K562 (cell line): ENCODE measurements around the gene HSPA4L. TPM values are rescaled to one million over a fixed set of nuclear protein-coding genes. Genes with fewer than 3 reads are reported as not detected.

Experiments
- ATAC-seq: fragments of 200-7000 bp; cut with Tn5 transposase; 3 replicates; pipeline ENCODE4 v1.9.1; 2020; ENCODE audit warnings: moderate library complexity
- BruUV-seq: library from RNA; stranded (reverse); fragments of 400-500 nt; replicated peaks from 2 replicates; lab custom pipeline; 2021; lab: Mats Ljungman, UMichigan
- CTCF ChIA-PET: fragments of 300-600 bp; formaldehyde crosslinking; extraction: SDS; loops from one replicate; lab custom pipeline; 2021; ENCODE audit warnings: low intra/inter-chr PET ratio; lab: Yijun Ruan, JAX
- POLR2A ChIA-PET: fragments of 300-600, 350-650 bp; sonication (Branson Sonifier 250); formaldehyde crosslinking; extraction: SDS; loops from one replicate; lab custom pipeline; 2021; ENCODE audit warnings: antibody characterized with exemption, inconsistent platforms; lab: Yijun Ruan, JAX
- DNase-seq, 4 experiments: peaks; one replicate each; pipeline versions ENCODE4 v3.0.0 to v3.0.0-alpha.2; 2011 to 2018; ENCODE audit warnings: low spot score in 3 of 4, mixed read lengths in 3 of 4; ENCODE audit errors: extremely low read depth in 1 of 4
- FAIRE-seq: peaks from 2 replicates; lab custom pipeline; 2011; peaks lifted over from hg19 to GRCh38; lab: Jason Lieb, UNC
- H2AFZ ChIP-seq: 2 replicates; pipeline ENCODE4 v1.6.0; 2011; ENCODE audit warnings: low read depth, low read length, control low read depth, inconsistent platforms
- H3K27ac ChIP-seq: fragments of 200-600 bp; 3 replicates; pipeline ENCODE4 v1.8.0; 2011; ENCODE audit warnings: low read depth, mild to moderate bottlenecking, control low read depth, inconsistent platforms, low read length, moderate library complexity, mixed read lengths; ENCODE audit errors: extremely low read depth
- H3K27me3 ChIP-seq, 2 experiments: fragments of 300-600 bp in 1 of 2; 2 replicates in 1 of 2; 3 replicates in 1 of 2; pipeline versions ENCODE4 v1.6.0 to v1.8.0; 2011; ENCODE audit warnings: inconsistent platforms in 2 of 2, low read length in 2 of 2, mild to moderate bottlenecking in 1 of 2, mixed read lengths in 1 of 2, moderate library complexity in 1 of 2; ENCODE audit not compliant: control insufficient read depth in 2 of 2, insufficient read depth in 2 of 2
- H3K36me3 ChIP-seq: fragments of 300-600 bp; 3 replicates; pipeline ENCODE4 v1.8.0; 2011; ENCODE audit warnings: mild to moderate bottlenecking, low read length, inconsistent platforms; ENCODE audit not compliant: control insufficient read depth, insufficient read depth
- H3K4me1 ChIP-seq, 2 experiments: fragments of 200-600 bp in 1 of 2; replicated peaks in 1 of 2; 2 replicates in 1 of 2; 3 replicates in 1 of 2; pipeline versions ENCODE4 v1.5.1 to v1.8.0; 2011; ENCODE audit warnings: inconsistent platforms in 2 of 2, low read length in 2 of 2, mild to moderate bottlenecking in 1 of 2, mixed read lengths in 1 of 2, moderate library complexity in 1 of 2; ENCODE audit not compliant: control insufficient read depth in 2 of 2, insufficient read depth in 2 of 2
- H3K4me2 ChIP-seq: 2 replicates; pipeline ENCODE4 v1.6.1; 2011; ENCODE audit warnings: low read length, control low read depth, inconsistent platforms, mixed read lengths; ENCODE audit not compliant: insufficient read depth
- H3K4me3 ChIP-seq: fragments of 200-600 bp; sonication (generic), shearing (Covaris generic); 2 replicates; pipeline ENCODE4 v1.5.1; 2016; ENCODE audit warnings: control low read depth, inconsistent platforms
- H3K79me2 ChIP-seq: fragments of 200-600 bp; 3 replicates; pipeline ENCODE4 v1.8.0; 2011; ENCODE audit warnings: low read length, inconsistent platforms; ENCODE audit not compliant: control insufficient read depth, insufficient read depth
- H3K9ac ChIP-seq, 2 experiments: 2 replicates each; pipeline versions ENCODE4 v1.6.0 to v1.6.1; 2011; ENCODE audit warnings: low read depth in 2 of 2, low read length in 2 of 2, control low read depth in 1 of 2, inconsistent platforms in 1 of 2, mild to moderate bottlenecking in 1 of 2, mixed read lengths in 1 of 2; ENCODE audit not compliant: insufficient read depth in 1 of 2
- H3K9me1 ChIP-seq: one replicate; pipeline ENCODE4 v1.6.0; 2011; ENCODE audit warnings: inconsistent platforms, mild to moderate bottlenecking, low read length, moderate library complexity; ENCODE audit not compliant: control insufficient read depth, insufficient read depth
- H3K9me3 ChIP-seq: replicated peaks from 2 replicates; pipeline ENCODE4 v1.5.1; 2011; ENCODE audit warnings: low read depth, low read length, inconsistent platforms; ENCODE audit not compliant: control insufficient read depth, insufficient read depth
- H4K20me1 ChIP-seq: replicated peaks from 2 replicates; pipeline ENCODE4 v1.6.1; 2011; ENCODE audit warnings: low read length, inconsistent platforms, mixed read lengths; ENCODE audit not compliant: control insufficient read depth, insufficient read depth
- BCL6 ChIP-seq: fragments of 250-450 bp; sonication (Bioruptor Pico); IDR thresholded peaks from 2 replicates; pipeline ENCODE4 v1.4.0; 2020
- BCOR ChIP-seq: fragments of 450-650 bp; IDR thresholded peaks from 2 replicates; pipeline ENCODE4 v1.6.1; 2016
- FOXP1 ChIP-seq: sonication (generic); formaldehyde crosslinking; IDR thresholded peaks from 2 replicates; pipeline ENCODE4 v1.8.0; 2022; ENCODE audit warnings: mild to moderate bottlenecking, missing genetic modification reagents
- KAT7 ChIP-seq: sonication (generic); formaldehyde crosslinking; IDR thresholded peaks from 2 replicates; pipeline ENCODE4 v1.8.0; 2022; ENCODE audit warnings: missing genetic modification reagents, mild to moderate bottlenecking, borderline replicate concordance
- MAFF ChIP-seq: IDR thresholded peaks from 2 replicates; pipeline ENCODE4 v1.6.1; 2012; ENCODE audit warnings: low read length, improper control_type of control experiment
- RAD21 ChIP-seq, 2 experiments: fragments of 250-450 bp in 1 of 2; fragments of 450-650 bp in 1 of 2; sonication (Bioruptor Pico) in 1 of 2; formaldehyde crosslinking in 1 of 2; IDR thresholded peaks in 1 of 2; conservative IDR thresholded peaks in 1 of 2; 2 replicates each; pipeline versions ENCODE4 v1.4.0 to v1.8.0; 2020 to 2022; ENCODE audit warnings: mild to moderate bottlenecking in 2 of 2, moderate library complexity in 1 of 2
- ZBTB8A ChIP-seq: fragments of 450-650 bp; IDR thresholded peaks from 2 replicates; pipeline ENCODE4 v1.6.1; 2018; ENCODE audit warnings: mild to moderate bottlenecking, moderate library complexity; ENCODE audit not compliant: partially characterized antibody
- ZNF12 ChIP-seq: sonication (generic); formaldehyde crosslinking; IDR thresholded peaks from 2 replicates; pipeline ENCODE4 v1.4.0; 2020; ENCODE audit warnings: mild to moderate bottlenecking, missing genetic modification reagents
- ZNF431 ChIP-seq: sonication (generic); formaldehyde crosslinking; IDR thresholded peaks from 2 replicates; pipeline ENCODE4 v1.8.0; 2022; ENCODE audit warnings: mild to moderate bottlenecking, missing genetic modification reagents
- WGBS: fragments of 100-300 bp; shearing (Covaris generic); methylation state at CpG from one replicate; pipeline ENCODE4 v1.1.6; 2016; ENCODE audit warnings: low coverage, mixed read lengths; ENCODE audit not compliant: insufficient coverage; ENCODE audit errors: missing lambda C conversion rate; 5-methylcytosine and 5-hydroxymethylcytosine counted together
- in situ Hi-C: fragments of 300-500 bp; cut with MboI; formaldehyde crosslinking; loops from 4 replicates; pipeline ENCODE4 v1.15.0; 2018; ENCODE audit warnings: inconsistent platforms, mixed read lengths
- intact Hi-C: fragments of 100-400 bp; cut with micrococcal nuclease; formaldehyde crosslinking; loops from 2 replicates; pipeline ENCODE4 v1.14.2; 2022
- polyA plus RNA-seq, 8 experiments: library from polyadenylated mRNA; depleted of rRNA in 4 of 8; stranded (reverse) in 5 of 8; unstranded in 3 of 8; fragments of >200 nt; fragmentation: Nextera tagmentation in 2 of 8; fragmentation: Illumina TruSeq in 1 of 8; extraction: Ambion mirVana in 2 of 8; extraction: Trizol in 1 of 8; gene quantifications; 2 replicates each; pipeline versions ENCODE4 v1.2.1 to v1.2.3, GENCODE V29; 2011 to 2014; ENCODE audit warnings: inconsistent platforms in 1 of 8, missing spikeins in 1 of 8
- total RNA-seq, 7 experiments: library from RNA; depleted of rRNA in 6 of 7; stranded (reverse); fragments of >200 nt in 6 of 7; fragmentation: Illumina TruSeq in 2 of 7; extraction: Trizol in 2 of 7; gene quantifications; 2 replicates each; pipeline versions ENCODE4 v1.2.1 to v1.2.3, GENCODE V29; 2011 to 2021; ENCODE audit warnings: low replicate concordance in 1 of 7
- TF ChIP-seq, protein P1 (sequence below): fragments of 250-450 bp; sonication (Bioruptor Pico); IDR thresholded peaks from 2 replicates; pipeline ENCODE4 v1.8.0; 2022; ENCODE audit warnings: moderate library complexity, mild to moderate bottlenecking, inconsistent platforms
- TF ChIP-seq, protein P2 (sequence below), 3 experiments: IDR thresholded peaks in 2 of 3; conservative IDR thresholded peaks in 1 of 3; 2 replicates each; pipeline ENCODE4 v1.5.1; 2011 to 2012; ENCODE audit warnings: low read length in 3 of 3, mild to moderate bottlenecking in 3 of 3, control low read depth in 2 of 3, improper control_type of control experiment in 1 of 3, inconsistent platforms in 1 of 3, low read depth in 1 of 3, mixed read lengths in 1 of 3, moderate library complexity in 1 of 3; ENCODE audit not compliant: insufficient read depth in 2 of 3
- TF ChIP-seq, protein P3 (sequence below): IDR thresholded peaks from 2 replicates; pipeline ENCODE4 v1.6.1; 2011; ENCODE audit warnings: borderline replicate concordance, low read depth, mild to moderate bottlenecking, moderate library complexity, low read length; ENCODE audit not compliant: insufficient read depth, poor library complexity, severe bottlenecking

The HSPA4L gene
- total and polyA plus RNA-seq, 9 of the 15 experiments (the other 6 are each of a cell fraction or from before 2014, with no cell fraction given), result 12.3 to 37.0 (median 21.7) TPM

DNA sequence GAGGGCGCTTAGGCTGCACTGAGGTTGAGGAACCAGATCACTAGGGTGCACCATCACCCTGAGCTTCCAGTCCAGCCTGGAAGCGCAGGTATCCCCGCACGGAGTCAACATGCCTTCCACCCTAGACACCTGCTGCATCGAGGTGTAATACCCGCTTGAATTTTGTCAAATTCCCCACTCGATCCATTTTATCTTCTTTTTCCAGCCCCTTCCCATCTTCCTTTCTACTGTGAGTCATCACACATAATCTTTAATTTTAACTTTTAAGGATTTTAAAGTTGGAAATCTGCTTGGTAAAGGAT, 99.4 kb downstream of the HSPA4L start:
- peaks cover 73% of the 10 kb centered on the region for H3K79me2 ChIP-seq
- intact Hi-C loops, result loop anchor here (1.0 to 10.0 kb wide), 4 partner anchors 49 to 183 kb away; partner anchors contain the start of genes ABHD18, HSPA4L, LARP1B and MFSD8
- in situ Hi-C loops, result no loop called here
- peaks cover 49% of the 10 kb centered on the region for H3K36me3 ChIP-seq
- DNase-seq, result no peak
- H3K4me1 ChIP-seq, result peaks cover 8 to 11% of the 10 kb centered on the region in 2 experiments; a peak in 3 of 5 replicates
- TF ChIP-seq FOXP1, result 0 out of 2 replicates have a peak, but pooled peaks have one; percentile 6
- no peak for TF ChIP-seq BCOR
- peak; percentile 52; the same call in 1 of the 2 replicates for TF ChIP-seq ZNF431 (CRISPR knock-in tag)
- TF ChIP-seq, protein P1, sequence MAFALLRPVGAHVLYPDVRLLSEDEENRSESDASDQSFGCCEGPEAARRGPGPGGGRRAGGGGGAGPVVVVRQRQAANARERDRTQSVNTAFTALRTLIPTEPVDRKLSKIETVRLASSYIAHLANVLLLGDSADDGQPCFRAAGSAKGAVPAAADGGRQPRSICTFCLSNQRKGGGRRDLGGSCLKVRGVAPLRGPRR (CRISPR knock-in tag), result no peak
- TF ChIP-seq ZBTB8A, result no peak
- no peak; the same call in 1 of the 2 replicates for TF ChIP-seq KAT7 (CRISPR knock-in tag)
- TF ChIP-seq MAFF, result no peak
- TF ChIP-seq, protein P2, sequence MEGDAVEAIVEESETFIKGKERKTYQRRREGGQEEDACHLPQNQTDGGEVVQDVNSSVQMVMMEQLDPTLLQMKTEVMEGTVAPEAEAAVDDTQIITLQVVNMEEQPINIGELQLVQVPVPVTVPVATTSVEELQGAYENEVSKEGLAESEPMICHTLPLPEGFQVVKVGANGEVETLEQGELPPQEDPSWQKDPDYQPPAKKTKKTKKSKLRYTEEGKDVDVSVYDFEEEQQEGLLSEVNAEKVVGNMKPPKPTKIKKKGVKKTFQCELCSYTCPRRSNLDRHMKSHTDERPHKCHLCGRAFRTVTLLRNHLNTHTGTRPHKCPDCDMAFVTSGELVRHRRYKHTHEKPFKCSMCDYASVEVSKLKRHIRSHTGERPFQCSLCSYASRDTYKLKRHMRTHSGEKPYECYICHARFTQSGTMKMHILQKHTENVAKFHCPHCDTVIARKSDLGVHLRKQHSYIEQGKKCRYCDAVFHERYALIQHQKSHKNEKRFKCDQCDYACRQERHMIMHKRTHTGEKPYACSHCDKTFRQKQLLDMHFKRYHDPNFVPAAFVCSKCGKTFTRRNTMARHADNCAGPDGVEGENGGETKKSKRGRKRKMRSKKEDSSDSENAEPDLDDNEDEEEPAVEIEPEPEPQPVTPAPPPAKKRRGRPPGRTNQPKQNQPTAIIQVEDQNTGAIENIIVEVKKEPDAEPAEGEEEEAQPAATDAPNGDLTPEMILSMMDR (IDR thresholded peaks at IDR 0.05 in 2 of 3, conservative IDR thresholded peaks at IDR 0.05 in 1 of 3; ENCODE audit: insufficient read depth in 2 of 3, low read depth in 1 of 3, low read length in 3 of 3), result peak in 1 of 3 experiments; percentile 25; a peak in 1 of 6 replicates
- peak in 1 of 2 experiments; percentile 11; a peak in 1 of 4 replicates for TF ChIP-seq RAD21 (CRISPR knock-in tag; conservative IDR thresholded peaks at IDR 0.05 in 1 of 2, IDR thresholded peaks at IDR 0.05 in 1 of 2)
- TF ChIP-seq BCL6, result no peak
- no peak for TF ChIP-seq ZNF12
- TF ChIP-seq, protein P3, sequence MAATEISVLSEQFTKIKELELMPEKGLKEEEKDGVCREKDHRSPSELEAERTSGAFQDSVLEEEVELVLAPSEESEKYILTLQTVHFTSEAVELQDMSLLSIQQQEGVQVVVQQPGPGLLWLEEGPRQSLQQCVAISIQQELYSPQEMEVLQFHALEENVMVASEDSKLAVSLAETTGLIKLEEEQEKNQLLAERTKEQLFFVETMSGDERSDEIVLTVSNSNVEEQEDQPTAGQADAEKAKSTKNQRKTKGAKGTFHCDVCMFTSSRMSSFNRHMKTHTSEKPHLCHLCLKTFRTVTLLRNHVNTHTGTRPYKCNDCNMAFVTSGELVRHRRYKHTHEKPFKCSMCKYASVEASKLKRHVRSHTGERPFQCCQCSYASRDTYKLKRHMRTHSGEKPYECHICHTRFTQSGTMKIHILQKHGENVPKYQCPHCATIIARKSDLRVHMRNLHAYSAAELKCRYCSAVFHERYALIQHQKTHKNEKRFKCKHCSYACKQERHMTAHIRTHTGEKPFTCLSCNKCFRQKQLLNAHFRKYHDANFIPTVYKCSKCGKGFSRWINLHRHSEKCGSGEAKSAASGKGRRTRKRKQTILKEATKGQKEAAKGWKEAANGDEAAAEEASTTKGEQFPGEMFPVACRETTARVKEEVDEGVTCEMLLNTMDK, result no peak
- TF ChIP-seq, all 486 proteins: peak for 4
- peak; percentile 84 for FAIRE-seq
- Histone ChIP-seq H3K9me3 (no peaks in the 10 kb centered on the region), H3K4me2 (peak overlapping the region; percentile 91), H3K9ac (peak overlapping the region; percentile 99), H4K20me1 (no peaks in the 10 kb centered on the region), H3K9me1 (no peaks in the 10 kb centered on the region), H2AFZ (peak overlapping the region; percentile 98), H3K27ac (peak overlapping the region; percentile 99), H3K4me3 (peak overlapping the region; percentile 78), H3K27me3 (no peaks in the 10 kb centered on the region)
- CTCF ChIA-PET, result no interaction called here
- ATAC-seq, result peak; percentile 81
- 3% methylated on average over 7 of the region's 7 CpGs for WGBS
- no TSS peak for BruUV-seq
- POLR2A ChIA-PET, result interaction anchor here (0.6 to 3.4 kb wide), 9 partner anchors 8 to 1401 kb away, joined by 3 to 12 read pairs (median 3); partner anchors contain the start of genes ABHD18 and MFSD8
